IMR-90 (cell line): ENCODE results near the gene RAB9A. TPM values are rescaled to one million over a fixed set of nuclear protein-coding genes. Genes with fewer than 3 reads are reported as not detected.

Source experiments
- ATAC-seq: fragments of 200-7000 bp; cut with Tn5 transposase; 2 replicates; pipeline ENCODE4 v1.9.1; 2020; ENCODE audit warnings: low read depth, mild to moderate bottlenecking, moderate library complexity
- BruUV-seq: library from RNA; stranded (reverse); fragments of 400-500 nt; replicated peaks from 2 replicates; lab custom pipeline; 2021; lab: Mats Ljungman, UMichigan
- CTCF ChIA-PET: fragments of 300-600 bp; formaldehyde crosslinking; extraction: SDS; loops from one replicate; lab custom pipeline; 2021; ENCODE audit warnings: antibody characterized with exemption; lab: Yijun Ruan, JAX
- POLR2A ChIA-PET: fragments of 300-600 bp; sonication (Branson Sonifier 250); formaldehyde crosslinking; loops from one replicate; lab custom pipeline; 2022; ENCODE audit warnings: antibody characterized with exemption; ENCODE audit not compliant: unreplicated experiment; lab: Charles Lee
- DNase-seq: peaks from one replicate; pipeline ENCODE4 v3.0.0; 2013
- H2AFZ ChIP-seq: replicated peaks from 2 replicates; pipeline ENCODE3; 2013; ENCODE audit warnings: low read length, mild to moderate bottlenecking; ENCODE audit not compliant: poor library complexity
- H2AK5ac ChIP-seq: 2 replicates; pipeline ENCODE4 v1.6.1; 2013; ENCODE audit warnings: low read depth, low read length, inconsistent platforms
- H2AK9ac ChIP-seq: replicated peaks from 2 replicates; pipeline ENCODE3; 2013; ENCODE audit warnings: mild to moderate bottlenecking, low read depth, low read length, moderate library complexity; ENCODE audit not compliant: poor library complexity
- H2BK120ac ChIP-seq: 2 replicates; pipeline ENCODE4 v1.6.1; 2013; ENCODE audit warnings: low read depth, low read length, inconsistent platforms
- H2BK15ac ChIP-seq: 3 replicates; pipeline ENCODE4 v1.6.1; 2013; ENCODE audit warnings: low read depth, low read length, inconsistent platforms
- H2BK20ac ChIP-seq: 2 replicates; pipeline ENCODE4 v1.6.1; 2013; ENCODE audit warnings: low read depth, mild to moderate bottlenecking, inconsistent platforms, low read length, moderate library complexity
- H2BK5ac ChIP-seq: 2 replicates; pipeline ENCODE4 v1.6.1; 2013; ENCODE audit warnings: mild to moderate bottlenecking, low read depth, low read length, inconsistent platforms; ENCODE audit not compliant: poor library complexity, severe bottlenecking
- H3K14ac ChIP-seq: replicated peaks from 2 replicates; pipeline ENCODE4 v1.6.1; 2013; ENCODE audit warnings: low read depth, low read length, inconsistent platforms
- H3K18ac ChIP-seq: 2 replicates; pipeline ENCODE4 v1.6.1; 2013; ENCODE audit warnings: low read depth, low read length, control low read depth
- H3K23ac ChIP-seq: 2 replicates; pipeline ENCODE4 v1.6.1; 2013; ENCODE audit warnings: low read depth, low read length, inconsistent platforms
- H3K27ac ChIP-seq: 2 replicates; pipeline ENCODE4 v1.5.1; 2013; ENCODE audit warnings: mild to moderate bottlenecking, control low read depth, low read length; ENCODE audit not compliant: insufficient read depth
- H3K27me3 ChIP-seq: 2 replicates; pipeline ENCODE4 v1.6.1; 2013; ENCODE audit warnings: low read length; ENCODE audit not compliant: control insufficient read depth, insufficient read depth
- H3K36me3 ChIP-seq: 2 replicates; pipeline ENCODE4 v1.6.1; 2013; ENCODE audit warnings: low read length, mixed read lengths; ENCODE audit not compliant: control insufficient read depth, insufficient read depth
- H3K4ac ChIP-seq: 2 replicates; pipeline ENCODE4 v1.6.1; 2013; ENCODE audit warnings: low read depth, low read length, inconsistent platforms
- H3K4me1 ChIP-seq: 2 replicates; pipeline ENCODE4 v1.6.1; 2013; ENCODE audit warnings: low read length, mixed read lengths; ENCODE audit not compliant: control insufficient read depth, insufficient read depth
- H3K4me2 ChIP-seq: 2 replicates; pipeline ENCODE4 v1.6.1; 2013; ENCODE audit warnings: low read depth, mild to moderate bottlenecking, control low read depth, low read length, moderate library complexity
- H3K4me3 ChIP-seq: 2 replicates; pipeline ENCODE4 v1.5.1; 2013; ENCODE audit warnings: low read depth, mild to moderate bottlenecking, control low read depth, low read length, moderate library complexity; ENCODE audit not compliant: insufficient read depth
- H3K56ac ChIP-seq: 2 replicates; pipeline ENCODE4 v1.6.1; 2013; ENCODE audit warnings: low read length, inconsistent platforms; ENCODE audit not compliant: insufficient read depth; ENCODE audit errors: extremely low read depth
- H3K79me1 ChIP-seq, 2 experiments: 2 replicates each; pipeline ENCODE4 v1.6.1; 2013; ENCODE audit warnings: low read length in 2 of 2, inconsistent platforms in 1 of 2, low read depth in 1 of 2
- H3K9ac ChIP-seq: 2 replicates; pipeline ENCODE4 v1.6.1; 2013; ENCODE audit warnings: low read depth, low read length, control low read depth
- H3K9me1 ChIP-seq: 2 replicates; pipeline ENCODE4 v1.6.1; 2013; ENCODE audit warnings: low read length, inconsistent platforms; ENCODE audit not compliant: insufficient read depth
- H3K9me3 ChIP-seq: 2 replicates; pipeline ENCODE4 v1.6.1; 2013; ENCODE audit warnings: low read length; ENCODE audit not compliant: control insufficient read depth, insufficient read depth
- H4K20me1 ChIP-seq: 2 replicates; pipeline ENCODE4 v1.6.1; 2013; ENCODE audit warnings: low read length, inconsistent platforms; ENCODE audit not compliant: insufficient read depth
- H4K5ac ChIP-seq: 2 replicates; pipeline ENCODE4 v1.6.1; 2013; ENCODE audit warnings: mild to moderate bottlenecking, low read depth, low read length, control low read depth
- H4K8ac ChIP-seq, 2 experiments: 2 replicates each; pipeline ENCODE4 v1.6.1; 2013; ENCODE audit warnings: low read depth in 2 of 2, low read length in 2 of 2, control low read depth in 1 of 2, inconsistent platforms in 1 of 2
- H4K91ac ChIP-seq: 2 replicates; pipeline ENCODE4 v1.6.1; 2013; ENCODE audit warnings: low read depth, low read length, inconsistent platforms; ENCODE audit not compliant: insufficient read depth
- CEBPB ChIP-seq: IDR thresholded peaks from 2 replicates; pipeline ENCODE4 v1.6.1; 2012; ENCODE audit warnings: low read depth, low read length, improper control_type of control experiment
- MXI1 ChIP-seq: IDR thresholded peaks from 2 replicates; pipeline ENCODE4 v1.6.1; 2012; ENCODE audit warnings: low read depth, mild to moderate bottlenecking, low read length, moderate library complexity, borderline replicate concordance
- NFE2L2 ChIP-seq: fragments of 150-350 bp; IDR thresholded peaks from 2 replicates; pipeline ENCODE4 v1.6.1; 2016; ENCODE audit warnings: low read depth, mild to moderate bottlenecking, low read length
- RAD21 ChIP-seq: IDR thresholded peaks from 2 replicates; pipeline ENCODE4 v1.6.1; 2012; ENCODE audit warnings: low read length, improper control_type of control experiment
- USF2 ChIP-seq: fragments of 150-350 bp; IDR thresholded peaks from 2 replicates; pipeline ENCODE4 v1.6.1; 2017; ENCODE audit warnings: mild to moderate bottlenecking, antibody characterized with exemption, low read length, low read depth
- WGBS, 2 experiments: methylation state at CpG; one replicate each; pipeline versions ENCODE4 v1.1.5 to v1.1.7; 2013; ENCODE audit warnings: missing lambda C conversion rate in 2 of 2; ENCODE audit not compliant: insufficient read length in 1 of 2; ENCODE audit errors: extremely low coverage in 2 of 2; 5-methylcytosine and 5-hydroxymethylcytosine counted together
- dilution Hi-C: fragments of 300-500 bp; cut with HindIII; formaldehyde crosslinking; loops from one replicate; pipeline ENCODE4 v1.14.3; 2018; ENCODE audit warnings: low sequenced_read_pairs; ENCODE audit not compliant: unreplicated experiment
- in situ Hi-C: fragments of 300-500 bp; cut with MboI; formaldehyde crosslinking; loops from 3 replicates; pipeline ENCODE4 v1.14.3; 2019; ENCODE audit warnings: low sequenced_read_pairs, inconsistent platforms, mixed read lengths
- intact Hi-C: fragments of 100-400 bp; cut with micrococcal nuclease; formaldehyde crosslinking; loops from 2 replicates; pipeline ENCODE4 v1.10.0; 2022
- polyA plus RNA-seq, 3 experiments: library from polyadenylated mRNA; depleted of rRNA; stranded (reverse); fragments of >200 nt; gene quantifications; 2 replicates each; pipeline ENCODE4 v1.2.3, GENCODE V29; 2012; ENCODE audit warnings: low replicate concordance in 1 of 3
- total RNA-seq: library from RNA; depleted of rRNA; stranded (reverse); fragments of >200 nt; gene quantifications from 2 replicates; pipeline ENCODE4 v1.2.3, GENCODE V29; 2012

RAB9A gene
- total and polyA plus RNA-seq, 2 of the 4 experiments (the other 2 are of a cell fraction), result 15.8 to 22.3 TPM

- Histone ChIP-seq H2BK5ac (no peak overlapping the region), H3K4me3 (no peak overlapping the region), H3K4me2 (no peak overlapping the region), H4K8ac (no peak overlapping the region), H3K23ac (no peak overlapping the region), H3K18ac (no peak overlapping the region), H2AK5ac (no peak overlapping the region), H3K9ac (no peak overlapping the region), H3K36me3 (peaks cover 2% of the 10 kb centered on the region), H2AK9ac (no peak overlapping the region), H3K27ac (no peak overlapping the region), H3K79me1 (peaks cover 23 to 56% of the 10 kb centered on the region in 2 experiments), H2BK15ac (no peak overlapping the region), H2AFZ (no peak overlapping the region), H4K91ac (no peak overlapping the region), H3K4me1 (peaks cover 11% of the 10 kb centered on the region), H2BK20ac (no peak overlapping the region), H3K56ac (no peak overlapping the region), H3K27me3 (no peaks in the 10 kb centered on the region; the same call in 1 of the 2 replicates), H4K5ac (no peak overlapping the region), H3K9me1 (peaks cover 3% of the 10 kb centered on the region; the same call in 1 of the 2 replicates), H3K14ac (no peak overlapping the region), H2BK120ac (no peak overlapping the region), H3K4ac (no peak overlapping the region), H3K9me3 (no peaks in the 10 kb centered on the region), H4K20me1 (peaks cover 57% of the 10 kb centered on the region)
- dilution Hi-C loops (no loop called here), intact Hi-C loops (no loop called here), in situ Hi-C loops (no loop called here)
- 100% methylated on average over 1 to 2 of the region's 4 CpGs for WGBS, 2 experiments
- ATAC-seq (no peak), DNase-seq (no peak)
- BruUV-seq, result no TSS peak
- TF ChIP-seq MXI1, result no peak
- no peak for TF ChIP-seq NFE2L2
- TF ChIP-seq CEBPB, result no peak
- no peak for TF ChIP-seq RAD21
- TF ChIP-seq USF2, result no peak
- ChIA-PET POLR2A (no interaction called here), CTCF (no interaction called here)
Measured at GRCh38 chrX:13695601-13696115, 6.7 kb downstream of the RAB9A start.
